Naive thymus-derived CD4-positive, alpha-beta T cell (primary cell): ENCODE data around the gene TEAD2. TPM values are rescaled to one million over a fixed set of nuclear protein-coding genes. Genes with fewer than 3 reads are reported as not detected.

Experiments
- ATAC-seq: fragments of 150-1000 bp; cut with Tn5 transposase; 2 replicates; pipeline ENCODE4 v1.10.0; 2021; ENCODE audit warnings: mild to moderate bottlenecking, moderate library complexity
- CTCF ChIA-PET: fragments of 350-600 bp; sonication (Branson Sonifier 250); formaldehyde crosslinking; loops from one replicate; lab custom pipeline; 2021; ENCODE audit warnings: antibody characterized with exemption; lab: Charles Lee
- POLR2A ChIA-PET: fragments of 350-600 bp; sonication (Branson Sonifier 250); formaldehyde crosslinking; loops from one replicate; lab custom pipeline; 2021; ENCODE audit warnings: antibody characterized with exemption, inconsistent platforms; lab: Charles Lee
- DNase-seq, 9 donors: peaks; one replicate each; pipeline versions ENCODE4 v3.0.0 to v3.0.0-alpha.2; 2020 to 2022; ENCODE audit warnings: mixed read lengths in 1 of 9
- H3K27ac ChIP-seq: one replicate; pipeline ENCODE4 v1.7.0; 2013; ENCODE audit warnings: mild to moderate bottlenecking, low read depth, low read length, moderate library complexity
- H3K27me3 ChIP-seq, 2 donors: one replicate each; pipeline ENCODE4 v1.7.0; 2013; ENCODE audit warnings: low read length in 2 of 2, mild to moderate bottlenecking in 2 of 2, moderate library complexity in 2 of 2; ENCODE audit not compliant: control insufficient read depth in 2 of 2, insufficient read depth in 2 of 2
- H3K36me3 ChIP-seq, 3 experiments: 1 replicate in 2 of 3; 2 replicates in 1 of 3; pipeline ENCODE4 v1.7.0; 2013; ENCODE audit warnings: low read length in 3 of 3, mild to moderate bottlenecking in 3 of 3, moderate library complexity in 1 of 3; ENCODE audit not compliant: insufficient read depth in 3 of 3, control insufficient read depth in 2 of 3
- H3K4me1 ChIP-seq, 2 donors: one replicate each; pipeline ENCODE4 v1.7.0; 2013; ENCODE audit warnings: low read length in 2 of 2, mild to moderate bottlenecking in 2 of 2, moderate library complexity in 1 of 2; ENCODE audit not compliant: control insufficient read depth in 2 of 2, insufficient read depth in 2 of 2
- H3K4me3 ChIP-seq: 2 replicates; pipeline ENCODE4 v1.7.0; 2013; ENCODE audit warnings: mild to moderate bottlenecking, low read length
- H3K9me3 ChIP-seq, 3 experiments: 1 replicate in 2 of 3; 2 replicates in 1 of 3; pipeline ENCODE4 v1.7.0; 2013; ENCODE audit warnings: low read length in 3 of 3; ENCODE audit not compliant: control insufficient read depth in 2 of 3
- H3K27ac Mint-ChIP-seq, 9 donors: one replicate each; pipeline ENCODE4 v1.8.0; 2020 to 2022; ENCODE audit warnings: mixed read lengths in 9 of 9, mild to moderate bottlenecking in 8 of 9, moderate library complexity in 5 of 9, inconsistent platforms in 2 of 9
- H3K27me3 Mint-ChIP-seq, 5 donors: one replicate each; pipeline ENCODE4 v1.8.0; 2021 to 2022; ENCODE audit warnings: mixed read lengths in 5 of 5, mild to moderate bottlenecking in 1 of 5
- H3K36me3 Mint-ChIP-seq, 5 donors: one replicate each; pipeline ENCODE4 v1.8.0; 2020 to 2022; ENCODE audit warnings: mixed read lengths in 5 of 5, mild to moderate bottlenecking in 3 of 5, inconsistent platforms in 1 of 5
- H3K4me1 Mint-ChIP-seq, 7 donors: one replicate each; pipeline ENCODE4 v1.8.0; 2020 to 2022; ENCODE audit warnings: mixed read lengths in 7 of 7, mild to moderate bottlenecking in 3 of 7, inconsistent platforms in 1 of 7
- H3K4me3 Mint-ChIP-seq, 10 donors: one replicate each; pipeline ENCODE4 v1.8.0; 2020 to 2022; ENCODE audit warnings: mild to moderate bottlenecking in 10 of 10, mixed read lengths in 10 of 10, moderate library complexity in 6 of 10, inconsistent platforms in 2 of 10
- H3K9me3 Mint-ChIP-seq, 11 donors: one replicate each; pipeline ENCODE4 v1.8.0; 2020 to 2022; ENCODE audit warnings: mixed read lengths in 11 of 11, mild to moderate bottlenecking in 4 of 11, inconsistent platforms in 1 of 11, moderate library complexity in 1 of 11
- intact Hi-C, 2 donors: fragments of 100-400 bp; cut with micrococcal nuclease; formaldehyde crosslinking; loops; one replicate each; pipeline ENCODE4 v1.15.1; 2023
- polyA plus RNA-seq, 2 donors: library from polyadenylated mRNA; unstranded; fragments of 300-500 nt; fragmentation: Illumina TruSeq; gene quantifications; one replicate each; pipeline ENCODE4 v1.2.3, GENCODE V29; 2021
- total RNA-seq, 6 experiments: library from RNA in 5 of 6; stranded (reverse) in 5 of 6; gene quantifications; 1 replicate in 5 of 6; 2 replicates in 1 of 6; pipeline ENCODE4 v1.2.3 and lab custom pipeline; 2021 to 2026

Gene TEAD2
- total and polyA plus RNA-seq, 7 experiments from 2014 or later = 0.29 TPM; not detected in 6

DNA sequence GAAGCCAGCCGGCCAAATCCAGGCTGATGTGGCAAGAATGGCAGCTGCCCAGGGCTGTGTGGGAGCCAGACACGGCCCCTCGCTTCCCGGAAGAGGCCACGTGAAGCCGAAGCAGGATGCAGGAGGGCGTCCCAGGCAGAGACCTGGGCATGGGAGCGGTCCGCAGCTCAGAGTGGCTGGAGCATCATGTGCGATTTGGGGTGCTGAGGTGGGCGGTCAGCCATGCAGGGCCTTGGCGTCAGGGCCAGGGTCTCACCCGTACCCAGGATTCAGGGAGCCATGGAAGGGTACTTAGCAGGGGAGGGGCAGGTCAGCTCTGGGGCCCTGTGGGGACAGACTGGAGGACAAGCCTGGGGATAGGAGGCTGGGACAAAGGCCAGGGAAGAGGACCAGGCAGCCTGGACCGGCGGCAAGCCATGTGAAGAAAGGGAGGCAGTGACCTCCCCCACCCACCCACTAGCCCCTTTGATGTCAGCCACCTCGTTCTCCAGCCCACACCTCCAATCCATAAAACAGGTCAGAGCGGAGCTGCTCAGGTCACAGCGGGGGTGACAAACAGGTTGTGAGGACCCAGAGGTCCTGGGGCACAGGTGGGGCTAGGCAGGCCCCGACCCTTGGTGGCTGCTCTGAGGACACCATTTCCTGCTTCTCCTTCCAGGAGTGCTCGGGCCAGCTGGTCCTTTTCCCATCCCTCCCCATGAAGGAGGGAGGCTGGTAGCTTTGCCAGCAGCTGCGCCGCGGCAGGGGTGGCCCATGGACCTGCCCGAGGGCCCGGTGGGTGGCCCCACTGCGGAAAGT lies 28.1 kb upstream of the TEAD2 start:
- no peak overlapping the region for H3K4me3 Mint-ChIP-seq
- CTCF ChIA-PET = interaction anchor here (0.6 to 3.1 kb wide), 10 partner anchors 10 to 504 kb away, joined by 3 to 28 read pairs (median 5); partner anchors contain the start of genes ALDH16A1, FLT3LG and PIH1D1
- ATAC-seq (no peak), DNase-seq (no peak)
- no peaks in the 10 kb centered on the region for H3K36me3 ChIP-seq
- H3K27ac ChIP-seq = no peak overlapping the region
- no peaks in the 10 kb centered on the region for H3K27me3 ChIP-seq
- POLR2A ChIA-PET = interaction anchor here (1.0 to 2.0 kb wide), 3 partner anchors 30 to 81 kb away, joined by 3 to 13 read pairs (median 3); partner anchors contain the start of gene PIH1D1
- no peaks in the 10 kb centered on the region for H3K36me3 Mint-ChIP-seq
- no peak overlapping the region for H3K4me3 ChIP-seq
- peaks cover 0 to 2% (median 0%) of the 10 kb centered on the region in 11 donors for H3K9me3 Mint-ChIP-seq
- peak overlapping the region in 1 of 9 donors; percentile 53 for H3K27ac Mint-ChIP-seq
- peaks cover 0 to 11% (median 3%) of the 10 kb centered on the region in 5 donors for H3K27me3 Mint-ChIP-seq
- H3K9me3 ChIP-seq = no peaks in the 10 kb centered on the region
- H3K4me1 Mint-ChIP-seq = peaks cover 6 to 26% (median 10%) of the 10 kb centered on the region in 7 donors
- intact Hi-C loops = loop anchor here in 1 of 2 donors (5.0 kb wide), 1 partner anchor 292 kb away; no protein-coding TSS in a partner anchor
- peaks cover 7 to 13% of the 10 kb centered on the region in 2 donors for H3K4me1 ChIP-seq

GRCh38 chr19:49389406-49389805 lies 27.2 kb upstream of the TEAD2 start:
- Mint-ChIP-seq H3K4me1 (peaks cover 6 to 26% (median 10%) of the 10 kb centered on the region in 7 donors), H3K27me3 (peaks cover 0 to 11% (median 3%) of the 10 kb centered on the region in 5 donors), H3K9me3 (peaks cover 0 to 2% (median 0%) of the 10 kb centered on the region in 11 donors), H3K36me3 (no peaks in the 10 kb centered on the region), H3K27ac (peak overlapping the region in 1 of 9 donors; percentile 87), H3K4me3 (no peak overlapping the region)
- ATAC-seq (no peak), DNase-seq (no peak)
- no peaks in the 10 kb centered on the region for H3K36me3 ChIP-seq
- intact Hi-C loops = loop anchor here in 1 of 2 donors (2.0 kb wide), 1 partner anchor 55 kb away; the partner anchor contains the start of gene CD37
- H3K4me1 ChIP-seq = peaks cover 7 to 13% of the 10 kb centered on the region in 2 donors
- H3K27ac ChIP-seq = no peak overlapping the region
- no peak overlapping the region for H3K4me3 ChIP-seq
- H3K27me3 ChIP-seq = no peaks in the 10 kb centered on the region
- no peaks in the 10 kb centered on the region for H3K9me3 ChIP-seq
- CTCF ChIA-PET = interaction anchor here (0.6 to 2.7 kb wide), 3 partner anchors 9 to 503 kb away, joined by 3 to 8 read pairs (median 4); no protein-coding TSS in a partner anchor
- POLR2A ChIA-PET = interaction anchor here (0.8 kb wide), 1 partner anchor 510 kb away, joined by 3 read pairs; no protein-coding TSS in a partner anchor

DNA sequence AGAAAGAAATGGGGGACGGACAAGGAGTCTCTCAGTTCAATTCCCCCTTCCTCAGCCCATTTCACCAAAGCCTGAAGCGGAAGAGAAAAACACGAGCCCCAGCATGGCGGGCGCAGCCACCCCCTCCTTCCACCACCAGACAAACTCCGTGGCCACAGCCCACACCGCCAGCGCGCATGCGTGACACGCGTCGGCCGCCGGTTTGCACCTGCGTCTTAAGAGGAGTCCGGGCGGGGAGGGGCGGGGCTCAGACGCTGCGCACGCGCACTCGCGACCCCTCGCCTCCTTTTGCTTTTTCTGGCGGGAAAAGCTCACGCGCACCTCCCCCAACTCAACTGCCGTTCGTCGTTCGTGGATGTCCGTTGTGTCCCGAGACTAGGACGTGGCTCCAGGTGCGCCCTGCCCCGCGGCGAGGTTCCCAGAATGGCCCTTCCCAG lies 25.7 kb upstream of the TEAD2 start, which contains the start of gene KASH5:
KASH5 (plus strand) TSS at position 314 of the 437 bp plus-strand sequence. CDS start 2,635 bp downstream, outside the sequence.
- Mint-ChIP-seq H3K27me3 (peaks cover 0 to 15% (median 4%) of the 10 kb centered on the region in 5 donors), H3K4me3 (peak within 1 kb of the TSS; percentile 47 to 73 (median 66)), H3K4me1 (peaks cover 6 to 26% (median 10%) of the 10 kb centered on the region in 7 donors), H3K27ac (peak within 1 kb of the TSS; percentile 56 to 87 (median 74)), H3K36me3 (no peaks in the 10 kb centered on the region), H3K9me3 (peaks cover 0 to 7% (median 0%) of the 10 kb centered on the region in 11 donors)
- no peak within 1 kb of the TSS for H3K27ac ChIP-seq
- H3K36me3 ChIP-seq = no peaks in the 10 kb centered on the region
- peak; percentile 54 to 92 (median 83) for DNase-seq
- H3K4me3 ChIP-seq = no peak within 1 kb of the TSS
- POLR2A ChIA-PET = interaction anchor here (0.6 kb wide), 2 partner anchors 38 to 112 kb away, joined by 3 read pairs; no protein-coding TSS in a partner anchor
- H3K4me1 ChIP-seq = peaks cover 7 to 13% of the 10 kb centered on the region in 2 donors
- ATAC-seq = peak; percentile 71
- CTCF ChIA-PET = no interaction called here
- intact Hi-C loops = loop anchor here in 1 of 2 donors (1.0 to 2.0 kb wide), 2 partner anchors 53 to 289 kb away; partner anchors contain the start of genes CD37 and PRMT1
- H3K9me3 ChIP-seq = no peaks in the 10 kb centered on the region
- no peaks in the 10 kb centered on the region for H3K27me3 ChIP-seq

- H3K27ac ChIP-seq = no peak overlapping the region
- H3K36me3 Mint-ChIP-seq = peaks cover 0 to 8% (median 4%) of the 10 kb centered on the region in 5 donors
- no peak overlapping the region for H3K4me3 Mint-ChIP-seq
- peaks cover 0 to 13% (median 6%) of the 10 kb centered on the region in 11 donors for H3K9me3 Mint-ChIP-seq
- no peaks in the 10 kb centered on the region for H3K27me3 ChIP-seq
- peaks cover 0 to 13% (median 4%) of the 10 kb centered on the region in 7 donors for H3K4me1 Mint-ChIP-seq
- no peaks in the 10 kb centered on the region for H3K36me3 ChIP-seq
- no peak overlapping the region for H3K4me3 ChIP-seq
- H3K27me3 Mint-ChIP-seq = peaks cover 5 to 10% (median 5%) of the 10 kb centered on the region in 5 donors
- no peak overlapping the region for H3K27ac Mint-ChIP-seq
- ChIA-PET CTCF (no interaction called here), POLR2A (interaction anchor here (0.6 kb wide), 2 partner anchors 73 to 632 kb away, joined by 4 to 5 read pairs; no protein-coding TSS in a partner anchor)
- peaks cover 0 to 4% (median 0%) of the 10 kb centered on the region in 3 experiments for H3K9me3 ChIP-seq
- H3K4me1 ChIP-seq = peaks cover 0 to 5% of the 10 kb centered on the region in 2 donors
- intact Hi-C loops = no loop called here
- DNase-seq (no peak), ATAC-seq (no peak)
These were observed 21.4 kb upstream of the TEAD2 start for GRCh38 chr19:49383599-49383998.

DNA sequence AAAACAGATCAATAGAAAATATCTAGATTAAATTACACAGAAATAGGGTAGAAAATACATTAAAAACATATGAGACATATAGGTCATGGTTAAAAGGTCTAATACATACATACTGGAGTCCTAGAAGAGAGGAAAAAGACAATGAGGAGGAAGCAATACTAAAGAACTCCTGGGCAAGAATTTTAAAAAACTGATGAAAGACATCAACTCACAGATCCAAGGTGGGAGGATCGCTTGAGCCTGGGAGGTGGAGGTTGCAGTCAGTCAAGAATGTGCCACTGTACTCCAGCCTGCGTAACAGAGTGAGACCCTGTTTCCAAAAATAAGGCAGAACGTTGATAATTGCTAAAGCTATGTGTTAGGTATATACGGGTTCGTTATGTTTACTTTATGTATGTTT lies 20.4 kb upstream of the TEAD2 start:
- Histone ChIP-seq H3K4me1 (no peaks in the 10 kb centered on the region), H3K4me3 (no peak overlapping the region), H3K36me3 (no peaks in the 10 kb centered on the region), H3K9me3 (peaks cover 0 to 4% (median 0%) of the 10 kb centered on the region in 3 experiments), H3K27me3 (no peaks in the 10 kb centered on the region), H3K27ac (no peak overlapping the region)
- Mint-ChIP-seq H3K9me3 (peaks cover 0 to 13% (median 6%) of the 10 kb centered on the region in 11 donors), H3K27me3 (peaks cover 5 to 10% (median 8%) of the 10 kb centered on the region in 5 donors), H3K4me3 (no peak overlapping the region), H3K36me3 (peaks cover 0 to 8% (median 4%) of the 10 kb centered on the region in 5 donors), H3K4me1 (peaks cover 0 to 6% (median 0%) of the 10 kb centered on the region in 7 donors), H3K27ac (no peak overlapping the region)
- intact Hi-C loops = no loop called here
- POLR2A ChIA-PET = interaction anchor here (1.4 kb wide), 1 partner anchor 15 kb away, joined by 4 read pairs; no protein-coding TSS in a partner anchor
- DNase-seq (no peak), ATAC-seq (no peak)
- CTCF ChIA-PET = no interaction called here

DNA sequence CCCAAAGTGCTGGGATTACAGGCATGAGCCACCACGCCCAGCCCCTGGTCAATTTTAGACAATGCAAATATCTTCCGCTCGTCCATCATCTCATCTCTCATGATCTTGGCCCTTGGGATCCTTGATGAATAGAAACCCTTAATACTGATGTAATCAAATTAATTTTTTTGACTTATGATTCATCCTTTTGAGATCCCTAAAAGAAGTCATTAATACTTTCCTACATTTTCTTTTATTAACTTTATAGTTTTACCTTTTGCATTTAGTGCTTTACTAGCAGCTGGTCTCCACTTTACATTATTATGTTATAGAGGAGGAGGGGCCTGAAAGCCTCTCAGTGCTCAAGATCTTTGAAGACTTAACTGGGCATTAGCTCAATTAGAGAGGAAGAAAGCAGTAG lies 18.2 kb upstream of the TEAD2 start:
- ATAC-seq (no peak), DNase-seq (no peak)
- H3K4me3 Mint-ChIP-seq = no peak overlapping the region
- H3K4me3 ChIP-seq = no peak overlapping the region
- H3K27me3 Mint-ChIP-seq = peaks cover 5 to 17% (median 10%) of the 10 kb centered on the region in 5 donors
- no peaks in the 10 kb centered on the region for H3K36me3 ChIP-seq
- POLR2A ChIA-PET = no interaction called here
- no peaks in the 10 kb centered on the region for H3K4me1 ChIP-seq
- H3K27ac ChIP-seq = no peak overlapping the region
- H3K9me3 Mint-ChIP-seq = peaks cover 0 to 13% (median 6%) of the 10 kb centered on the region in 11 donors
- intact Hi-C loops = no loop called here
- CTCF ChIA-PET = interaction anchor here (2.0 kb wide), 1 partner anchor 10 kb away, joined by 8 read pairs; no protein-coding TSS in a partner anchor
- peaks cover 0 to 8% (median 4%) of the 10 kb centered on the region in 5 donors for H3K36me3 Mint-ChIP-seq
- peaks cover 0 to 4% (median 0%) of the 10 kb centered on the region in 3 experiments for H3K9me3 ChIP-seq
- H3K27me3 ChIP-seq = no peaks in the 10 kb centered on the region
- H3K27ac Mint-ChIP-seq = no peak overlapping the region
- no peaks in the 10 kb centered on the region for H3K4me1 Mint-ChIP-seq
